GM21528 (cell line): ENCODE data around the gene HIGD2A.
A peak's percentile ranks its signal among the peaks of the same experiment; 100 is the strongest.

Experiments
- ATAC-seq: cut with Tn5 transposase; IDR thresholded peaks from one replicate; pipeline ENCODE4 v1.9.1; 2021; ENCODE audit warnings: mild to moderate bottlenecking, moderate library complexity; ENCODE audit not compliant: unreplicated experiment, low FRiP score

HIGD2A gene

DNA sequence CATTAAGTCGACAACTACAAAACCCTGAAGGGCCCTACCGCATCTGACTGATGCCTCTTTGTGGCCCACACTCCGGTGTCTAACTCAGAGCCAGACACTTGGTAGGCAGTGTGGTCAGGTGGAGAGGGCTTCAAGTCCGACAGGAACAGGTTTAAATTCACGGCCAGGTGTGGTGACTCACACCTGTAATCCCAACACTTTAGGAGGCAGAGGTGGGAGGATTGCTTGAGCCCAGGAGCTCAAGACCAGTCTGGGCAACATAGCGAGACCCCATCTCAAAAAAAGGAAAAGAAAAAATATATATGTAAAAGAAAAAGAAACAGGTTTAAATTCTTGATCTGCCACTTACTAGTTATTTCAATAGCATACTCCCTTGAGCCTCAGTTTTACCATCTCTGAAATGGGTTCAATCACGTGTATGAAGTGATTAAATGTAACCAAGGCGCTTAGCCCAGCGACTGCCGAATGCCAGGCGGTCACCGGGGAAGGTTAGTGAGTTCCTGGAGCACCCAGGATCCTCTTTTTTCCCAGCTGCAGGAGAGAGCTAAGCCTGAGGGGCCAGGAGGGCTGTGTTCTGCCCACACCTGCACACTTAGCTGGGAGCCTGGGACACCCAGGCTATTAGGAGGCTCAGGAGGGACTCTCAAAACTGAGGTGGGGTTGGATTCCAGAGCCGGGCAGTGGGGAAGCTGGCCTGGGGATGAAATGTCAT is 26.8 kb downstream of the HIGD2A start:
- peak; percentile 3 for ATAC-seq

DNA sequence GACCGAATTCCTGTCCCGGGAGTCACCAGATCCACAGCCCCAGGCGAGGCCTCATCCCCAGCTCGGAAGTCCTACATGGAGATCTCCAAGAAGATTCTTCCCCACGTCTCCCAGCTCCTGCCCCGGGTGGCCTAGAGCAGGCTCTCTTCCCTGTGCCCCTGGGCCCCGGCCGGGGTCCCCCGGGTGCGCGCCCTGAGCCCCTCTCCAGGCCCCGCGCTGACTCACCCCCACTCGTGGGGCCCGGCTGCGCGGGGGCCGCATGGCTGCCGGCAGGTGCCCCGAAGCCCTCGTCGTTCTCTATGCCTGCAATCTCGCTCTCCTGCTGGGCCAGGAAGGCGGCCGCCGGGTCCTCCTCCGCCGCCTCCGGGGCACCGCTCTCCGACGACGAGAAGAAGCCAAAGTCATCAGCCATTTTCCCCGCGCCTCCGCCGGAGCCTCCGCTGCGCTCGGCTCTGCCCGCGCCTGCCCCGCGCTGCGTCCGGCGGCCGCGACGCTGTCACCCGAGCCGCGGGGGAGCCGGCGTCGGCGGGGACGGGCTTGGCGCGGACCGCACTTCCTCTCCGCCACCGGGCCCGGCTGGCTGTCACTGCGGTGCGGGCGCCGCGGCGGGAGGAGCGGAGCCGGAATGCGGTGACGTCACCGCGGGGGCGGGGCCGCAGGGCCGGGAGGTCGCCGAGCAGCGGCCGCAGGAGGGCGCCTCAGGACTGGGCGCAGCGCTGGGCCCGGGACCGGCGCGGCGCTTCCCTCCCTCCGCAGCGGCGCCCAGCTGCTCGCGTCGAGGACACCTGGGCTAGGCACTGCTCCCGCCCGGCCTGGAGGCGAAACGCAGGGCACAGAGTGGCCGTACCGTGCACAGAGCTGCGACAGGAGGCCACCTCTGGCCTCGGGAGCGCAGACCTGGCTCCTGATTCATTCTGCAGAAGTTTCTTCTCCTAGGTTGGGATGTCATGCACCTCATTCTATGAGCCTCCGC is 27.7 kb downstream of the HIGD2A start, which contains the start of gene CLTB:
TSS of gene CLTB (minus strand) at position 588 of the 973 bp plus-strand sequence. CDS start at position 412, 176 bp downstream.
- peak; percentile 91 for ATAC-seq

DNA sequence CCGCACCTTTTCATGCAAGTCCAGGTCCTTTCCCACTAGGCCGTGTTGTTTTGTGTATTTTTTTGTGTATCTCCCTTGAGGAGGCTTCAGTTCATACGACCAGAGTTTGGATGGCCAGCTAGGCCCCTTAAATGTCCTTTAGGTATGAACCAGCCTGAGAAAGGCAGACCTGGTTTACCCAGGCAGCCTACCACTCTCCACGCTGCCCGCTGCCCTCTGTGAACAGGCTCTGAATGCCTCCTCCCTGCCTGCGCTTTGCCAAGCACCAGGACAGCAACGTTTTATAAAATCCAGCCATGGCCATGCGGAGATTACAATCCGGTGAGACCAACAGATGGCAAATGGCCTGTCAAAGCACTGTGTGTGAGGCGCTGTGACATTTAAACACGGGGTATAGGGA is 28.4 kb downstream of the HIGD2A start:
- no peak for ATAC-seq

DNA sequence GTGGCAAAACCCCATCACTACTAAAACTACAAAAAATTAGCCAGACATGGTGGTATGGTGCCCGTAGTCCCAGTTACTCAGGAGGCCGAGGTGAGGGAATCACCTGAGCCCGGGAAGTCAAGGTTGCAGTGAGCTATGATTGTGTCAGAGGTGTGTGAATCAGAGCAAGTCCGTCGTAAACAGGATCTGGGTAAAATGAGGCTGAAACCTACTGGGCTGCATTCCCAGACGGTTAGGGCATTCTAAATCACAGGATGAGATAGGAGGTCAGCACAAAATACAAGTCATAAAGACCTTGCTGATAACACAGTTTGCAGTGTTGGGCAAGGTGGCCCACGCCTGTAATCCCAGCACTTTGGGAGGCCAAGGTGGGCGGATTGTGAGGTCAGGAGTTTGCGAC is 29.7 kb downstream of the HIGD2A start:
- no peak for ATAC-seq

DNA sequence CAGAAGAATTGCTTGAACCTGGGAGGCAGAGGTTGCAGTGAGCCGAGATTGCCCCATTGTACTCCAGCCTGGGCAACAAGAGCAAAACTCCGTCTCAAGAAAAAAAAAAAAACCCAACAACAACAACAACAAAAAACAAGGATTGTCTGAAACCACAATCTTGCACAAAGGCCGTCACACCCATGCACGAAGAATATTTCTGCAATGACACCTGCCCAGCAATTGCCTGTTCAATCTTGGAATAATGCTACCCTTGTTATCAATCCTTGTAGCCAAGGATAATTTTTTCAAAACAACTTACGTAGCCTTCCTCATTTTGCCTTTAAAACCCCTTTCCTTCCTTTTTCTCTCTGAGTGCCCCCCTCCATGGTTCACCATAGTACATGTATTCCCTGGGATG is 31.5 kb downstream of the HIGD2A start:
- no peak for ATAC-seq

DNA sequence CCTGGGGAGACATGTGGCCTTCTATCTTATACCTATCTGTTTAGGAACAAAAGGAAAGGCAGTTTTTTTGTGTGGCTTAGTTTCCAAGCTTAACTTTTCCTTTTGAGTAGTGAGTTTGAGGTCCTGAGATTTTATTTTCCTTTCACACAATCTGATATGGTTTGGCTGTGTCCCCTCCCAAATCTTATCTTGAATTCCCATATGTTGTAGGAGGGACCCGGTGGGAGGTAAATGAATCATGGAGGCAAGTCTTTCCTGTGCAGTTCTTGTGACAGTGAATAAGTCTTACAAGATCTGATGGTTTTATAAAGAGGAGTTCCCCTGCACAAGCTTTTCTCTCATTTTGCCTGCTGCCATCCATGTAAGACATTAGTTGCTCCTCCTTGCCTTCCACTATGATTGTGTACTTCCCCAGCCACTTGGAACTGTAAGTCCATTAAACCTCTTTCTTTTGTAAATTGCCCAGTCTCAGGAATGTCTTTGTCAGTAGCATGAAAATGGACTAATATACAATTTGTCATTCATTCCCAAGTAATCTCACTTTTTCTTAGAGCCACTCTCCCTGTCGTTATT is 32.5 kb downstream of the HIGD2A start:
- no peak for ATAC-seq

DNA sequence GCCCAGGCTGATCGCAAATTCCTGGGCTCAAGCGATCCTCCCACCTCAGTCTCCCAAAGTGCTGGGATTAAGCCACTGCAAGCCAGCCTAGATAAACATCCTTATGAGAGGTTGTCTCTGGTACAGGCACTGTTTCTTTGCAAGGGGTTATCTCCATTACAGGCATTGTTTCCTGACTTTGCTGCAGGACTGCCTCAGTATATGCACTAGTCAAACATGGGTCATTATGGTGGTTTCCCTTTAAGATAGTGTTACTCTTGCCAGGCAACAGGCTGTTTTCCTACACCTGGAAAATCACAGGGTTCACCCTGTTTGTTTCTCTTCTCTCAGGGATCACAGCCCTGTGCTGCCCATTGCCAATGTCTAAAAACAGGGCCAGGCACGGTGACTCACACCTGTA is 35.6 kb downstream of the HIGD2A start:
- no peak for ATAC-seq

DNA sequence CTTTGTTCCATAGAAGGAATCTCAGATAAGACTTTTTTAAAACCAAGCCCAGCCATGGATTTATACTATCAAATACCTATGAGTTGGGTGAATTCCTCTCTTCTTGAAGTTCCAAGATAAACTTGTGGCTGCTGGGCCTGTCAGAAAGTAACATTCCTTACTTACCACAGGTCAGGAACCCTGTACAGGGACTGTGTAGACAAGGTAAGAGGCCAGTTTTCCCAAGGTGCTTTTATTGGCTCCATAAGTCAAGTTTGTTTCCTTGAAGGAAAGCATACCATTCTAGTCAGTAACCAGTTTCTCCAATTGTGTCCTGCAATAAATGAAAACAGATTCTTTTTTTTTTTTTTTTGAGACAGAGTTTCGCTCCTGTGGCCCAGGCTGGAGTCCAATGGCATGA is 36.6 kb downstream of the HIGD2A start:
- no peak for ATAC-seq

DNA sequence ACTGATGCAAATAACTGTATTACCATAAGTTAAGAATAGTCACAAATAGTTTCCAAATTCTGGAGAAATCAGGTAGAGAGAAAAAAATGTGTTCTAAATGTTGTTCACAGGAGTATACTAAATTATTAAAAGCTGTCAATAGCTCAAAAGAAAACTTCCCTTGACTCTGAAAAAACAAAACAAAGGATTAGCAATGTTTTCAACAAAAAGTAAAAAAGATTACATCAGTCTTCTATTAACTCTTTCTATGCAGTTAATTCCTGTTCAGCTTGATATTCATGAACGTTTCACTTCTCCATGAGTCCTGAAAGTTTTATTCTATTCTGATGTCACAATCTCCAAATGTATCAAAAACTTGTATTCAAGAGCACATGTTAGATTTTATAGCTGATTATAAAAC is 37.2 kb downstream of the HIGD2A start:
- ATAC-seq: no peak

DNA sequence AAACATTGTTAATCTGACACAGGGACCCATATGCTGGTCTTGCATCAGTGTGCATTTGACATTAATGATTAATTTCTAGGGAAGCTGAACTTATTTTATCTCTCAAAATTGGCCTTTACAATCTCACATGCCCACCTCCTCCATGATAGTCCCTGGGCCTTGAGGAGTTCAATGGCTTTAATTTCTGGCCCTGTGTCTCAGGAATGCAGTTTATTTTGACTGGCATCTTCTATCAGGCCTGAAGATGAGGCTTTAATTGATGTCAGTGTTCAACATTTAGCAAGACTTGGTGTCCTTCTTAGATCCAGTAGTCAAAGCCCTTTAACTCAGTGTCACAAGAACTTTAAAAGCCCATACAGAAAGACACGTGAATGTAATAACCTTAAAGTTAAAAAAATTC is 38.3 kb downstream of the HIGD2A start:
- no peak for ATAC-seq

DNA sequence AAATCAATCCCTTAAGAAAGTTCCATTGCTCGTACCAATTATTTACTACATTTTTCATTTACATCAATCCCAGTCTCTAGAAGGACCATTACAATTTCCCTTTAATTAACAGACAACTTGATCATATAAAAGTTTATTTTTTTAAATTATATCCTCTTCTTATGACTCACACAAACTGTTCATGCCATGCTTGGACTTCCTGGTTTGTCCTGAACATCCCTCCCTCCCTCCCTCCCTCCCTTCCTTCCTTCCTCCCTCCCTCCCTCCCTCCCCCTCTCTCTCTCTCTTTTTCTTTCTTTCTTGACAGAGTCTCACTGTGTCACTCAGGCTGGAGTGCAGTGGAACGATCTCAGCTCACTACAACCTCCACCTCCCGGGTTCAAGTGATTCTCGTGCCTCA is 39.4 kb downstream of the HIGD2A start:
- ATAC-seq: no peak

DNA sequence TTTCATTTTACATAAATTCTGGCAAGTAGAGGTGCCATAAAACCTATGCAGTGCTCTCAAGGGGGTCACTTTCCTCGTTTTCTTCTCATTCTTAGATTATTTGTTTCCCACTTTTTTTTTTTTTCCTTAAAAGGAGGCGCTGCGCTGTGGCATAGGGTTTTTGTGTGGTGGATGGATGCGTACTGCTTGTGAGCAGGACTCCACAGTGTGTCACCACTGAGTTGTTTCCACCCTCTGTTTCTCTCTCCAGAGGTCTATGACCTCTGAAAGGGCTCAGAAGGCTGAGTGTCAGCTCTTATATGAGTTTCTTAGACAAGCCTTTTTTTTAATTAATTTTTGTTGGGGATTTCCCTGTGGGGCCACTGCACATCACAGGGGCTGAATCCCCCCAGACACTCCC is 41.4 kb downstream of the HIGD2A start:
- ATAC-seq: no peak

DNA sequence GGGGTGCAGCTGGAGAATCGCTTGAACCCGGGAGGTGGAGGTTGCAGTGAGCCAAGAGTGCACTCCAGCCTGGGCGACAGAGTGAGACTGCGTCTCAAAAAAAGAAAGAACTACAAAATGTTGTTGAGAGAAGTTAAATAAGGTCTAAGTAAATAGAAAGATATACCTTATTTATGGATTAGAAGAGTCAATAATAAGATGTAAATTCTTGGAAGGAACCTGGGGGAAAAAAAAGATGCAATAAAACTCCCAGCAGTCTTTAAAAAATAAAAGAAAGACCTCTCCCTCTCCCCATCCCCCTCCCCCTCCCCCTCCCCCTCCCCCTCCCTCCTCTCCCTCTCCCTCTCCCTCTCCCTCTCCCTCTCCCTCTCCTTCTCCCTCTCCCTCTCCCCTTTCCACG is 44.2 kb downstream of the HIGD2A start:
- no peak for ATAC-seq

DNA sequence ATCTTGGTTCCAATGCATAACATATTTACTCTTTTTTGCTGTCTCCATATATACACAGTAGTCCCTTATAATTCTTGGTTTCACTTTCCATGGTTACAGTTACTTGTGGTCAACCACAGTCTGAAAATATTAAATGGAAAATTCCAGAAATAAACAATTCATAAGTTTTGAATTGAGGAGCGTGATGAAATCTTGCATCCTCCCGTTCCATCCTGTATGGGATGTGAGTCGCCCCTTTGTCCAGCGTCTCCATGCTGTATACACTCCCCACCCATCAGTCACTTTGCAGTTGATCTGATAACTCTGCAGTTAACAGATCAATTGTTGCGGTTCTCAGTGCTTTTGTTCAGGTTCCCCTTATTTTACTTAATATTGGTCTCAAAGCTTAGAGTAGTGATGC is 48.1 kb downstream of the HIGD2A start:
- no peak for ATAC-seq

DNA sequence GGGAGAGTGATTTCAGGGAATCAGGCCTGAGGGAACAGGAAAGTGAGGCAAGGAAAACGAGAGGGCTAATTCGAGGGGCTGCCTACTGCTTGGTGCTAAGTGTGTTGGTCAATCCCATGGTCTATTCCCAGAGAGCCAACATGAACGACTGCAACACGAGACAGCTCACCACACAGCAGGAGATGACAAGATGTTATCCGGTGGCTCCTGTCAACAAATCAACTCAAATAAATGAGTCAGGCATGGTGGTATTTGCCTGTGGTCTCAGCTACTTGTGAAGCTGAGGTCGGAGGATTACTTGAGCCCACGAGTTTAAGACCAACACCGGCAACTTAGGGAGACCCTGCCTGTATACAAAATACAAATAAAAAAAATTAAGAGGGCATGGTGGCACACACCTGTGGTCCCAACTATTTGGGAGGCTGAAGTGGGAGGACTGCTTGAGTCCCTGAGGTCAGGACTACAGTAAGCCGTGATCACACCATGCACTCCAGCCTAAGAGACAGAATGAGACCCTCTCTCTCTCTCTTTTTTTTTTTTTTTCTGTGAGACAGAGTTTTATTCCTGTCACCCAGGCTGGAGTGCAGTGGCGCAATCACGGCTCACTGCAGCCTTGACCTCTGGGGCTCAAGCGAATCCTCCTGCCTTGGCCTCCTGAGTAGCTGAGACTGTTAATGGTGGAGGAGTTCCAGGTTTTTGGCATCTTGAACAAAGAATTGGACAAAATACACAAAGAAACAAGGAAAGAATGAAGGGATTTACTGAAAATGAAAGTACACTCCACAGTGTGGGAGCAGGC is 50.6 kb downstream of the HIGD2A start:
- no peak for ATAC-seq
